IMR-90 (cell line): ENCODE measurements around the gene STEAP3.

Source experiments
- CHD1 ChIP-seq: IDR thresholded peaks from 2 replicates; pipeline ENCODE4 v1.6.1; 2012; ENCODE audit warnings: low read depth, low read length, improper control_type of control experiment
- CTCF ChIP-seq: conservative IDR thresholded peaks from 2 replicates; pipeline ENCODE4 v1.5.1; 2012; ENCODE audit warnings: mild to moderate bottlenecking, low read depth, low read length, improper control_type of control experiment
- POLR2A ChIP-seq: IDR thresholded peaks from 2 replicates; pipeline ENCODE4 v1.6.1; 2012; ENCODE audit warnings: mild to moderate bottlenecking, low read depth, low read length
- RAD21 ChIP-seq: IDR thresholded peaks from 2 replicates; pipeline ENCODE4 v1.6.1; 2012; ENCODE audit warnings: low read length, improper control_type of control experiment
- RCOR1 ChIP-seq: IDR thresholded peaks from 2 replicates; pipeline ENCODE4 v1.6.1; 2012; ENCODE audit warnings: mild to moderate bottlenecking, low read length, improper control_type of control experiment; ENCODE audit not compliant: insufficient replicate concordance
- USF2 ChIP-seq: fragments of 150-350 bp; IDR thresholded peaks from 2 replicates; pipeline ENCODE4 v1.6.1; 2017; ENCODE audit warnings: mild to moderate bottlenecking, antibody characterized with exemption, low read length, low read depth

GRCh38 chr2:119219873-119220272 lies 3.8 kb upstream of the STEAP3 start:
- no peak for TF ChIP-seq CTCF
- TF ChIP-seq CHD1, result no peak
- TF ChIP-seq RAD21, result no peak
- no peak for TF ChIP-seq POLR2A
- TF ChIP-seq USF2, result no peak
- no peak for TF ChIP-seq RCOR1
